Neuronal stem cell (in vitro differentiated cells): ENCODE measurements around the gene SIRT6.

Source experiments
- DNase-seq: peaks from one replicate; pipeline ENCODE4 v3.0.0-alpha.2; 2013; ENCODE audit warnings: low spot score
- H2AFZ ChIP-seq: one replicate; pipeline ENCODE4 v1.6.1; 2013; ENCODE audit warnings: mild to moderate bottlenecking, low read length, inconsistent platforms
- H2AK5ac ChIP-seq: 2 replicates; pipeline ENCODE4 v1.6.1; 2013; ENCODE audit warnings: low read depth, mild to moderate bottlenecking, inconsistent platforms, low read length, moderate library complexity, mixed read lengths
- H2BK120ac ChIP-seq: 2 replicates; pipeline ENCODE4 v1.6.1; 2013; ENCODE audit warnings: low read depth, mild to moderate bottlenecking, inconsistent platforms, low read length, moderate library complexity, mixed read lengths
- H2BK12ac ChIP-seq: one replicate; pipeline ENCODE4 v1.6.1; 2013; ENCODE audit warnings: low read length, inconsistent platforms
- H2BK15ac ChIP-seq: 2 replicates; pipeline ENCODE4 v1.6.1; 2013; ENCODE audit warnings: mild to moderate bottlenecking, low read length, inconsistent platforms, mixed read lengths
- H2BK5ac ChIP-seq: one replicate; pipeline ENCODE4 v1.6.1; 2013; ENCODE audit warnings: inconsistent platforms, mild to moderate bottlenecking, low read length, moderate library complexity
- H3K14ac ChIP-seq: one replicate; pipeline ENCODE4 v1.6.1; 2013; ENCODE audit warnings: low read length, inconsistent platforms
- H3K18ac ChIP-seq: 2 replicates; pipeline ENCODE4 v1.6.1; 2013; ENCODE audit warnings: low read length, inconsistent platforms
- H3K23ac ChIP-seq: 2 replicates; pipeline ENCODE4 v1.6.1; 2013; ENCODE audit warnings: low read depth, mild to moderate bottlenecking, mixed read lengths, low read length, inconsistent platforms; ENCODE audit not compliant: poor library complexity
- H3K27ac ChIP-seq: replicated peaks from 3 replicates; pipeline ENCODE4 v1.5.1; 2013; ENCODE audit warnings: low read length, inconsistent platforms
- H3K27me3 ChIP-seq, 3 experiments: 2 replicates each; pipeline ENCODE4 v1.6.1; 2013; ENCODE audit warnings: low read length in 3 of 3, mild to moderate bottlenecking in 2 of 3, inconsistent platforms in 1 of 3, low read depth in 1 of 3, mixed read lengths in 1 of 3, moderate library complexity in 1 of 3; ENCODE audit not compliant: control insufficient read depth in 3 of 3, insufficient read depth in 3 of 3
- H3K36me3 ChIP-seq, 2 donors: replicated peaks in 1 of 2; 2 replicates each; pipeline ENCODE4 v1.6.1; 2013; ENCODE audit warnings: low read length in 2 of 2; ENCODE audit not compliant: control insufficient read depth in 2 of 2, insufficient read depth in 2 of 2
- H3K4ac ChIP-seq: 2 replicates; pipeline ENCODE4 v1.6.1; 2013; ENCODE audit warnings: inconsistent platforms, mild to moderate bottlenecking, low read length, moderate library complexity
- H3K4me1 ChIP-seq, 2 donors: 1 replicate in 1 of 2; 2 replicates in 1 of 2; pipeline ENCODE4 v1.6.1; 2013; ENCODE audit warnings: low read length in 2 of 2, low read depth in 1 of 2; ENCODE audit not compliant: control insufficient read depth in 2 of 2, insufficient read depth in 1 of 2
- H3K4me2 ChIP-seq: one replicate; pipeline ENCODE4 v1.6.1; 2013; ENCODE audit warnings: mild to moderate bottlenecking, low read length, inconsistent platforms; ENCODE audit not compliant: insufficient read depth, poor library complexity, severe bottlenecking
- H3K4me3 ChIP-seq, 2 donors: 2 replicates each; pipeline ENCODE4 v1.5.1; 2013; ENCODE audit warnings: low read length in 2 of 2, mild to moderate bottlenecking in 2 of 2, inconsistent platforms in 1 of 2, moderate library complexity in 1 of 2
- H3K79me1 ChIP-seq: one replicate; pipeline ENCODE4 v1.6.1; 2013; ENCODE audit warnings: low read depth, mild to moderate bottlenecking, inconsistent platforms, low read length, moderate library complexity
- H3K9ac ChIP-seq: one replicate; pipeline ENCODE4 v1.6.1; 2013; ENCODE audit warnings: mild to moderate bottlenecking, low read depth, low read length, inconsistent platforms; ENCODE audit not compliant: poor library complexity
- H3K9me3 ChIP-seq, 2 donors: replicated peaks in 1 of 2; 2 replicates each; pipeline versions ENCODE3 to v1.6.1; 2013; ENCODE audit warnings: low read length in 2 of 2, mild to moderate bottlenecking in 2 of 2, inconsistent platforms in 1 of 2, low read depth in 1 of 2, mixed read lengths in 1 of 2, moderate library complexity in 1 of 2; ENCODE audit not compliant: control insufficient read depth in 2 of 2, insufficient read depth in 1 of 2
- H4K8ac ChIP-seq: one replicate; pipeline ENCODE4 v1.6.1; 2013; ENCODE audit warnings: low read depth, mild to moderate bottlenecking, inconsistent platforms, low read length, moderate library complexity
- H4K91ac ChIP-seq: one replicate; pipeline ENCODE4 v1.6.1; 2013; ENCODE audit warnings: low read length, low read depth, mild to moderate bottlenecking, inconsistent platforms; ENCODE audit not compliant: poor library complexity
- WGBS, 2 donors: extraction: QIAGEN DNeasy Blood & Tissue Kit; methylation state at CpG; one replicate each; pipeline ENCODE4 v1.1.7; 2013; ENCODE audit warnings: missing lambda C conversion rate in 2 of 2, mixed read lengths in 1 of 2; ENCODE audit not compliant: insufficient read length in 2 of 2, insufficient replicate concordance in 1 of 2; ENCODE audit errors: extremely low coverage in 2 of 2; 5-methylcytosine and 5-hydroxymethylcytosine counted together

Gene SIRT6

DNA sequence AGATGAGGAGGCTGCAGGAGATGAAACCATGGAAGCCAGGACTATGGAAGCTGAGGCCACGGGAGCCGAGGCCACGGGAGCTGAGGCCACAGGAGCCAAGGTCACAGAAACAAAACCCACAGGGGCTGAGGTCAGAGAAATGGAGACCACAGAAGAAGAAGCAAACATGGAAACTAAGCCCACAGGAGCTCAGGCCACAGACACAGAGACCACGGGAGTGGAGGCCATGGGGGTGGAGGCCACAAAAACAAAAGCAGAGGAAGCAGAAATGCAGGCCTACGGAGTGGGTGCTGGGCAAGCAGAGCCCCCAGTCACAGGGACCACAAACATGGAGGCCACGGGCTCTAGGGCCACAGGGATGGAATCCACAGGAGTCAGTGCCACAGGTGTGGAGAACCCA is 34.5 kb upstream of the SIRT6 start:
- Histone ChIP-seq H2AK5ac (no peak overlapping the region), H3K23ac (peak overlapping the region; percentile 27), H3K4ac (no peak overlapping the region), H4K8ac (no peak overlapping the region), H3K14ac (peak overlapping the region; percentile 31), H3K79me1 (no peaks in the 10 kb centered on the region), H2AFZ (no peak overlapping the region), H3K9me3 (peaks cover 0 to 2% of the 10 kb centered on the region in 2 donors), H3K4me1 (no peaks in the 10 kb centered on the region), H3K27ac (no peak overlapping the region), H2BK120ac (no peak overlapping the region), H3K18ac (no peak overlapping the region), H2BK15ac (no peak overlapping the region), H2BK12ac (no peak overlapping the region), H3K4me2 (no peak overlapping the region), H4K91ac (no peak overlapping the region), H2BK5ac (no peak overlapping the region), H3K27me3 (peaks cover 0 to 17% (median 0%) of the 10 kb centered on the region in 3 experiments), H3K4me3 (no peak overlapping the region), H3K9ac (no peak overlapping the region), H3K36me3 (no peaks in the 10 kb centered on the region)
- WGBS, 2 donors, result no CpG with 5 or more reads among the region's 6 CpGs
- no peak for DNase-seq

DNA sequence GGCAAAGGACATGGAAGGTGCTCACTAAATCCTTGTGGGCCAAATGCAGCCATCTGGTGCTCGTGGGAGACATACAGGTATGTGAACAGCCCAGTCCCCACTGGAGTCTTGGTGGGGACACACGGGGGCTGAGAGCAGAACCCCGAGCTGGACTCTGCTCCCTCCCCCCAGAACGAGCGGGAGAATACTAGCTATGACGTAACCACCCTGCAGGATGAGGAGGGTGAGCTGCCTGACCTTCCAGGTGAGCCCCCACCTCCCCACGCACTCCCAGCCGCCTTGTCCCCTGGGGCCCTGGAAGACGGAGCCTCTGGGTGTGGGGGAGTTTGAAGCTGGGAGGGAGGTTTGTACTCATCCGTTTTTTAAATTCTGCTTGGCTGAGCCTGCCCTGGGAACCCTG is 33.4 kb upstream of the SIRT6 start:
- H3K79me1 ChIP-seq, result no peaks in the 10 kb centered on the region
- no peak overlapping the region for H4K91ac ChIP-seq
- no peak overlapping the region for H3K4me3 ChIP-seq
- no peak overlapping the region for H2AFZ ChIP-seq
- DNase-seq, result no peak
- no peak overlapping the region for H3K4me2 ChIP-seq
- H3K27ac ChIP-seq, result no peak overlapping the region
- no peak overlapping the region for H2BK120ac ChIP-seq
- H2AK5ac ChIP-seq, result no peak overlapping the region
- no peak overlapping the region for H3K23ac ChIP-seq
- no peaks in the 10 kb centered on the region for H3K36me3 ChIP-seq
- H3K9ac ChIP-seq, result no peak overlapping the region
- H3K14ac ChIP-seq, result no peak overlapping the region
- no peak overlapping the region for H3K4ac ChIP-seq
- H2BK15ac ChIP-seq, result no peak overlapping the region
- no peak overlapping the region for H2BK5ac ChIP-seq
- no peak overlapping the region for H4K8ac ChIP-seq
- H2BK12ac ChIP-seq, result no peak overlapping the region
- no CpG with 5 or more reads among the region's 10 CpGs for WGBS, 2 donors
- H3K27me3 ChIP-seq, result peaks cover 0 to 17% (median 0%) of the 10 kb centered on the region in 3 experiments
- H3K4me1 ChIP-seq, result no peaks in the 10 kb centered on the region
- H3K9me3 ChIP-seq, result peaks cover 0 to 2% of the 10 kb centered on the region in 2 donors
- no peak overlapping the region for H3K18ac ChIP-seq

DNA sequence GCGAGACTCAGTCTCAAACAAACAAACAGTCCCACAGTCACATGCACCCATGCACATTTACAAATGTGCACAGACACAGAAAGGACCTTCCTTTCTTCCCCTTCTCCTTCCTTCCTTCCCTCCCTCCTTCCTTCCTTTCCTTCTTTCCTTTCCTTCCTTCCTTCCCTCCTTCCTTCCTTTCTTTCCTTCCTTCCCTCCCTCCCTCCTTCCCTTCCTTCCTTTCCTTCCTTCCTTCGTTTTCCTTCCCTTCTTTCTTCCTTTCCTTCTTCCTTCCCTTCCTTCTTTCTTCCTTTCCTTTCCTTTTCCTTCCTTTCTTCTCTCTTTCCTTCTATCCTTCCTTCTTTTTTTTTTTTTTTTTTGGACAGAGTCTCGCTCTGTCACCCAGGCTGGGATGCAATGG is 30.8 kb upstream of the SIRT6 start:
- no peak overlapping the region for H2BK15ac ChIP-seq
- no peak overlapping the region for H3K18ac ChIP-seq
- H2BK5ac ChIP-seq, result no peak overlapping the region
- peaks cover 0 to 2% of the 10 kb centered on the region in 2 donors for H3K9me3 ChIP-seq
- WGBS, 2 donors, result no CpG with 5 or more reads among the region's 3 CpGs
- no peak overlapping the region for H3K23ac ChIP-seq
- H2BK12ac ChIP-seq, result no peak overlapping the region
- H3K27ac ChIP-seq, result no peak overlapping the region
- H4K8ac ChIP-seq, result no peak overlapping the region
- no peak overlapping the region for H3K4me2 ChIP-seq
- no peaks in the 10 kb centered on the region for H3K4me1 ChIP-seq
- no peaks in the 10 kb centered on the region for H3K79me1 ChIP-seq
- no peak overlapping the region for H3K4me3 ChIP-seq
- H3K9ac ChIP-seq, result peak overlapping the region; percentile 70
- H3K4ac ChIP-seq, result no peak overlapping the region
- H3K14ac ChIP-seq, result no peak overlapping the region
- no peak for DNase-seq
- H4K91ac ChIP-seq, result no peak overlapping the region
- no peaks in the 10 kb centered on the region for H3K36me3 ChIP-seq
- no peak overlapping the region for H2AK5ac ChIP-seq
- H2AFZ ChIP-seq, result no peak overlapping the region
- H2BK120ac ChIP-seq, result no peak overlapping the region
- H3K27me3 ChIP-seq, result peaks cover 0 to 17% (median 0%) of the 10 kb centered on the region in 3 experiments

DNA sequence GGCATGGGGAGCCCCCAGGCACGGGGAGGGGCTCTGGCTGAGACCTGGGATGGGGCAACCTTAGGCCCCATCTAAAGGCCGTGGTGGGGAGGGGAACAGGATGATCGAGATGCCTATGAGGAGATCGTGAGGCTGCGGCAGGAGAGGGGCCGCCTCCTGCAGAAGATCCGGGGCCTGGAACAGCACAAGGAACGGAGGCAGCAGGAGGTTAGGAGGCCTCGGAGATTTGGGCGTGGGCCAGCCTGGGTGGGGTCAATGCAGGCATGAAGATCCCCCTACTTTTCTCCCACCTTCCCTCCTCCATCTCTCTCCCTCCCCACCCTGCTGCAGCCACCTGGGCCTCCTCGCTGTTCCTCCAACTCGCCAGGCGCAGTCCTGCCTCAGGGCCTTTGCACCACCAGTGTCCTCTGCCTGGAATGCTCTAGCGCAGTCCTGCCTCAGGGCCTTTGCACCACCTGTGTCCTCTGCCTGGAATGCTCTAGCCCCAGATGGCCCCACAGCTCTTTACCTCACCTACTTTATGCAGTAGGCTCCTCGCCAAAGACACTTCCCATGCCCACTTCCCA is 27.9 kb upstream of the SIRT6 start:
- Histone ChIP-seq H3K4me3 (no peak overlapping the region), H4K8ac (no peak overlapping the region), H2AK5ac (peak overlapping the region; percentile 75), H2BK5ac (no peak overlapping the region), H3K18ac (no peak overlapping the region), H3K27me3 (peaks cover 0 to 17% (median 0%) of the 10 kb centered on the region in 3 experiments), H3K36me3 (no peaks in the 10 kb centered on the region), H3K79me1 (no peaks in the 10 kb centered on the region), H3K4me2 (no peak overlapping the region), H3K4me1 (no peaks in the 10 kb centered on the region), H4K91ac (no peak overlapping the region), H2BK120ac (peak overlapping the region; percentile 18), H3K23ac (no peak overlapping the region), H2BK12ac (no peak overlapping the region), H3K9me3 (no peaks in the 10 kb centered on the region), H3K14ac (peak overlapping the region; percentile 38), H3K4ac (no peak overlapping the region), H2AFZ (no peak overlapping the region), H3K27ac (no peak overlapping the region), H3K9ac (no peak overlapping the region), H2BK15ac (peak overlapping the region; percentile 81)
- WGBS, 2 donors, result no CpG with 5 or more reads among the region's 15 CpGs
- DNase-seq, result no peak
